Calu3 (cell line): ENCODE measurements around the gene MYO7A. TPM values are rescaled to one million over a fixed set of nuclear protein-coding genes. Genes with fewer than 3 reads are reported as not detected.
A peak's percentile ranks its signal among the peaks of the same experiment; 100 is the strongest.

Experiments used
- BruUV-seq: library from RNA; stranded (reverse); fragments of 400-500 nt; replicated peaks from 2 replicates; lab custom pipeline; 2021; lab: Mats Ljungman, UMichigan
- CTCF ChIA-PET: fragments of 300-600 bp; sonication (Branson Sonifier 250); formaldehyde crosslinking; loops from one replicate; lab custom pipeline; 2022; ENCODE audit warnings: antibody characterized with exemption; lab: Charles Lee
- DNase-seq: peaks from one replicate; pipeline ENCODE4 v3.0.0; 2022
- H3K27ac Mint-ChIP-seq: one replicate; pipeline ENCODE4 v1.8.0; 2022; ENCODE audit warnings: mixed read lengths; ENCODE audit not compliant: unreplicated experiment
- H3K27me3 Mint-ChIP-seq: one replicate; pipeline ENCODE4 v1.8.0; 2022; ENCODE audit warnings: mixed read lengths; ENCODE audit not compliant: unreplicated experiment
- H3K36me3 Mint-ChIP-seq: one replicate; pipeline ENCODE4 v1.8.0; 2022; ENCODE audit warnings: mild to moderate bottlenecking, moderate library complexity, mixed read lengths; ENCODE audit not compliant: insufficient read depth, unreplicated experiment
- H3K4me1 Mint-ChIP-seq: one replicate; pipeline ENCODE4 v1.8.0; 2022; ENCODE audit warnings: mild to moderate bottlenecking, low read depth, mixed read lengths; ENCODE audit not compliant: unreplicated experiment
- H3K4me3 Mint-ChIP-seq: one replicate; pipeline ENCODE4 v1.8.0; 2022; ENCODE audit warnings: mild to moderate bottlenecking, low read depth, moderate library complexity, mixed read lengths; ENCODE audit not compliant: unreplicated experiment
- H3K9me3 Mint-ChIP-seq: one replicate; pipeline ENCODE4 v1.8.0; 2022; ENCODE audit warnings: low read depth, mixed read lengths; ENCODE audit not compliant: unreplicated experiment
- CTCF ChIP-seq: fragments of 200-600 bp; IDR thresholded peaks from one replicate; pipeline ENCODE4 v1.8.0; 2022; ENCODE audit warnings: antibody characterized with exemption; ENCODE audit not compliant: unreplicated experiment
- intact Hi-C: fragments of 100-400 bp; cut with micrococcal nuclease; formaldehyde crosslinking; loops from one replicate; pipeline ENCODE4 v1.10.0; 2022; ENCODE audit not compliant: unreplicated experiment
- total RNA-seq: library from RNA; stranded (reverse); gene quantifications from 2 replicates; pipeline ENCODE4 v1.2.3, GENCODE V29; 2022

Gene MYO7A
- total RNA-seq, 1 experiment from 2014 or later = 3.7 TPM

DNA sequence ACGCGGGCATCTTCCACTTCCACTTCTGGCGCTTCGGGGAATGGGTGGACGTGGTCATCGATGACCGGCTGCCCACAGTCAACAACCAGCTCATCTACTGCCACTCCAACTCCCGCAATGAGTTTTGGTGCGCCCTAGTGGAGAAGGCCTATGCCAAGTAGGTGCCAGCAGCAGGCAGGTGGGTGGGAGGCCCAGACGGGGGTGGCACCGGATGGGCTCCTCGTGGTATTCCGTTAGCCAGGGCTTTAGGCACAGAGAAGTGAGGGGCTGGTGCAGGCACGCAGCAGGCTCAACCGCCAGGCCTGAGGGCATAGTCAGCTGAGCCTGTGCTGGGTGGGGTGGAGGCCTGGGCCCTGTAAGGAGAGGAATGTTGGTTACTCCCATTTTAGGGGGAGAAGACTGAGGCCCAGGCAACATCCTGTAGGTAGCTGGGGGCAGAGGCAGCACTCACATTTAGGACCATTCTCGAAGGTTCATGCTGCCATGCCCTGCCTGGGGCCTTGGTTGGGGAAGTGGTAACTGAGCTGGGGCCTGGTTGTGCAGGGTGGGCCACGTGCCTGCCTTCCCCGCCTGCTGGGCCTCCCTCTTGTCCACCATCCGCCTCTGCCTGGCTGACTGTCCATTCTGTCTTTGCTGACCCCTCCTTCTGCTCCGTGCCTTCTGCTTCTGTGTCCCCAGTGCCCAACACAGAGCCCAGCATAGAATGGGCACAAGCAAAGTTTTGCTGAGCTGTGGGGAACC is 15.2 kb upstream of the MYO7A start:
- H3K27ac Mint-ChIP-seq = no peak overlapping the region
- H3K9me3 Mint-ChIP-seq = no peaks in the 10 kb centered on the region
- no peaks in the 10 kb centered on the region for H3K27me3 Mint-ChIP-seq
- intact Hi-C loops = loop anchor here (1.0 kb wide), 1 partner anchor 66 kb away; no protein-coding TSS in a partner anchor
- no peak for TF ChIP-seq CTCF
- peaks cover 24% of the 10 kb centered on the region for H3K4me1 Mint-ChIP-seq
- CTCF ChIA-PET = interaction anchor here (1.1 kb wide), 1 partner anchor 65 kb away, joined by 4 read pairs; no protein-coding TSS in a partner anchor
- H3K4me3 Mint-ChIP-seq = no peak overlapping the region
- no TSS peak for BruUV-seq
- H3K36me3 Mint-ChIP-seq = peaks cover 4% of the 10 kb centered on the region
- DNase-seq = no peak

- Mint-ChIP-seq H3K27ac (no peak overlapping the region), H3K9me3 (no peaks in the 10 kb centered on the region), H3K4me3 (no peak overlapping the region), H3K4me1 (peaks cover 16% of the 10 kb centered on the region), H3K36me3 (no peaks in the 10 kb centered on the region), H3K27me3 (no peaks in the 10 kb centered on the region)
- peak; percentile 76 for DNase-seq
- intact Hi-C loops = loop anchor here (1.0 kb wide), 1 partner anchor 66 kb away; no protein-coding TSS in a partner anchor
- peak; percentile 78 for TF ChIP-seq CTCF
- CTCF ChIA-PET = interaction anchor here (1.1 to 1.4 kb wide), 2 partner anchors 66 kb away, joined by 4 to 7 read pairs; no protein-coding TSS in a partner anchor
- no TSS peak for BruUV-seq
Observed at GRCh38 chr11:77113382-77114088, 14.5 kb upstream of the MYO7A start.

GRCh38 chr11:77114089-77114463 is 14.0 kb upstream of the MYO7A start:
- H3K9me3 Mint-ChIP-seq = no peaks in the 10 kb centered on the region
- H3K4me1 Mint-ChIP-seq = peaks cover 11% of the 10 kb centered on the region
- BruUV-seq = no TSS peak
- CTCF ChIA-PET = interaction anchor here (0.6 to 1.4 kb wide), 2 partner anchors 66 to 296 kb away, joined by 3 to 7 read pairs; no protein-coding TSS in a partner anchor
- H3K36me3 Mint-ChIP-seq = no peaks in the 10 kb centered on the region
- intact Hi-C loops = no loop called here
- no peaks in the 10 kb centered on the region for H3K27me3 Mint-ChIP-seq
- no peak for DNase-seq
- H3K27ac Mint-ChIP-seq = no peak overlapping the region
- no peak for TF ChIP-seq CTCF
- H3K4me3 Mint-ChIP-seq = no peak overlapping the region

DNA sequence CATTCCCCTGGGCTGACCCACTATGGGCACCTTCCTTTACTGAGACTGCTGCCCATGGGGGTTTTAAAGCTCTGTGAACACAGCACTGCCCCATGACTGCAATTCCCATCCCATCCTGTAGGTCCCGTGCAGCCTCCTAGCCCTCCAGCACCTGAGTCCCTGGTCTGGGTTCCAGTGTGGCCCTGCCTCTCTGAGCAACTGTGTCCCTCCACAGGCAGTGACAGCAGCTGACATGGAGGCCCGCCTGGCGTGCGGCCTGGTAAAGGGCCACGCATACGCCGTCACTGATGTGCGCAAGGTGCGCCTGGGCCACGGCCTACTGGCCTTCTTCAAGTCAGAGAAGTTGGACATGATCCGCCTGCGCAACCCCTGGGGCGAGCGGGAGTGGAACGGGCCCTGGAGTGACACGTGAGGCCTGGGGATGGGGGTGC is 12.8 kb upstream of the MYO7A start:
- Mint-ChIP-seq H3K9me3 (no peaks in the 10 kb centered on the region), H3K4me1 (no peaks in the 10 kb centered on the region), H3K36me3 (no peaks in the 10 kb centered on the region), H3K4me3 (no peak overlapping the region), H3K27ac (no peak overlapping the region), H3K27me3 (no peaks in the 10 kb centered on the region)
- intact Hi-C loops = no loop called here
- no peak for DNase-seq
- no peak for TF ChIP-seq CTCF
- CTCF ChIA-PET = interaction anchor here (0.6 to 1.4 kb wide), 5 partner anchors 20 to 118 kb away, joined by 3 to 7 read pairs (median 3); no protein-coding TSS in a partner anchor
- no TSS peak for BruUV-seq
